Mesenchymal stem cell (in vitro differentiated cells and primary cell): ENCODE measurements around the gene ZBTB5. TPM values are rescaled to one million over a fixed set of nuclear protein-coding genes. Genes with fewer than 3 reads are reported as not detected.
A peak's percentile ranks its signal among the peaks of the same experiment; 100 is the strongest.
"Not testable (repeated sequence)": the region's sequence is repeated elsewhere in the genome, so short reads cannot be mapped to it uniquely, and the experiment has no call there.

Source experiments
- DNase-seq: peaks from one replicate; pipeline ENCODE4 v3.0.0-alpha.2; 2013
- H2AFZ ChIP-seq: one replicate; pipeline ENCODE4 v1.6.1; 2013; ENCODE audit warnings: low read depth, mild to moderate bottlenecking, control low read depth, inconsistent platforms, low read length, moderate library complexity
- H2AK5ac ChIP-seq: 2 replicates; pipeline ENCODE4 v1.6.1; 2013; ENCODE audit warnings: low read length, moderate library complexity, mild to moderate bottlenecking, inconsistent platforms; ENCODE audit not compliant: severe bottlenecking
- H2BK120ac ChIP-seq: one replicate; pipeline ENCODE4 v1.6.1; 2013; ENCODE audit warnings: low read depth, mild to moderate bottlenecking, inconsistent platforms, low read length, moderate library complexity
- H2BK12ac ChIP-seq, 2 experiments: one replicate each; pipeline ENCODE4 v1.6.1; 2013; ENCODE audit warnings: inconsistent platforms in 2 of 2, low read length in 2 of 2, mild to moderate bottlenecking in 2 of 2, moderate library complexity in 2 of 2, control low read depth in 1 of 2
- H2BK15ac ChIP-seq: one replicate; pipeline ENCODE4 v1.6.1; 2013; ENCODE audit warnings: mild to moderate bottlenecking, low read depth, inconsistent platforms; ENCODE audit not compliant: poor library complexity, severe bottlenecking
- H2BK5ac ChIP-seq: 2 replicates; pipeline ENCODE4 v1.6.1; 2013; ENCODE audit warnings: low read depth, mild to moderate bottlenecking, low read length, control low read depth, inconsistent platforms; ENCODE audit not compliant: poor library complexity, severe bottlenecking
- H3K14ac ChIP-seq, 2 experiments: one replicate each; pipeline ENCODE4 v1.6.1; 2013; ENCODE audit warnings: inconsistent platforms in 2 of 2, low read length in 2 of 2, control low read depth in 1 of 2, mild to moderate bottlenecking in 1 of 2, moderate library complexity in 1 of 2
- H3K18ac ChIP-seq, 2 experiments: one replicate each; pipeline ENCODE4 v1.6.1; 2013; ENCODE audit warnings: inconsistent platforms in 2 of 2, low read length in 2 of 2, control low read depth in 1 of 2, low read depth in 1 of 2, mild to moderate bottlenecking in 1 of 2
- H3K23ac ChIP-seq, 2 experiments: one replicate each; pipeline ENCODE4 v1.6.1; 2013; ENCODE audit warnings: inconsistent platforms in 2 of 2, low read length in 2 of 2, mild to moderate bottlenecking in 2 of 2, moderate library complexity in 2 of 2, control low read depth in 1 of 2
- H3K27ac ChIP-seq: 2 replicates; pipeline ENCODE4 v1.5.1; 2013; ENCODE audit warnings: mild to moderate bottlenecking, moderate library complexity, low read length, control low read depth, inconsistent platforms; ENCODE audit not compliant: poor library complexity, severe bottlenecking
- H3K27me3 ChIP-seq, 2 experiments: 2 replicates each; pipeline versions ENCODE4 v1.6.1 to v1.7.0; 2013; ENCODE audit warnings: low read length in 2 of 2, mild to moderate bottlenecking in 2 of 2, moderate library complexity in 2 of 2, control low read depth in 1 of 2, inconsistent platforms in 1 of 2; ENCODE audit not compliant: control insufficient read depth in 1 of 2, insufficient read depth in 1 of 2
- H3K36me3 ChIP-seq, 2 experiments: 2 replicates each; pipeline versions ENCODE4 v1.6.1 to v1.7.0; 2013; ENCODE audit warnings: low read length in 2 of 2, control low read depth in 1 of 2, inconsistent platforms in 1 of 2, low read depth in 1 of 2, mild to moderate bottlenecking in 1 of 2; ENCODE audit not compliant: insufficient read depth in 2 of 2, control insufficient read depth in 1 of 2
- H3K4ac ChIP-seq, 2 experiments: one replicate each; pipeline ENCODE4 v1.6.1; 2013; ENCODE audit warnings: inconsistent platforms in 2 of 2, low read length in 2 of 2, mild to moderate bottlenecking in 2 of 2, moderate library complexity in 2 of 2, control low read depth in 1 of 2, low read depth in 1 of 2
- H3K4me1 ChIP-seq: 2 replicates; pipeline ENCODE4 v1.6.1; 2013; ENCODE audit warnings: low read depth, low read length, control low read depth; ENCODE audit not compliant: control insufficient read depth, insufficient read depth
- H3K4me2 ChIP-seq: 2 replicates; pipeline ENCODE4 v1.6.1; 2013; ENCODE audit warnings: low read length, mild to moderate bottlenecking, inconsistent platforms; ENCODE audit not compliant: poor library complexity, severe bottlenecking
- H3K4me3 ChIP-seq, 2 experiments: 2 replicates each; pipeline versions ENCODE4 v1.5.1 to v1.7.0; 2013; ENCODE audit warnings: low read length in 2 of 2, mild to moderate bottlenecking in 2 of 2, control low read depth in 1 of 2, low read depth in 1 of 2; ENCODE audit not compliant: insufficient read depth in 1 of 2
- H3K79me1 ChIP-seq: replicated peaks from 2 replicates; pipeline ENCODE4 v1.6.1; 2013; ENCODE audit warnings: mild to moderate bottlenecking, control low read depth, low read length, inconsistent platforms; ENCODE audit not compliant: poor library complexity, severe bottlenecking
- H3K9ac ChIP-seq: 2 replicates; pipeline ENCODE4 v1.7.0; 2013; ENCODE audit warnings: mild to moderate bottlenecking, low read length, moderate library complexity
- H3K9me3 ChIP-seq: 2 replicates; pipeline ENCODE4 v1.7.0; 2013; ENCODE audit warnings: mild to moderate bottlenecking, low read length; ENCODE audit not compliant: control insufficient read depth
- H4K8ac ChIP-seq: one replicate; pipeline ENCODE4 v1.6.1; 2013; ENCODE audit warnings: inconsistent platforms, mild to moderate bottlenecking, low read length, moderate library complexity
- H4K91ac ChIP-seq: one replicate; pipeline ENCODE4 v1.6.1; 2013; ENCODE audit warnings: mild to moderate bottlenecking, low read length, inconsistent platforms
- WGBS: methylation state at CpG from one replicate; pipeline ENCODE4 v1.1.7; 2013; ENCODE audit warnings: mixed read lengths; 5-methylcytosine and 5-hydroxymethylcytosine counted together
- polyA plus RNA-seq, 2 experiments: library from polyadenylated mRNA; stranded (reverse); fragments of 200-250 nt; gene quantifications; one replicate each; pipeline ENCODE4 v1.2.3, GENCODE V29; 2013

Gene ZBTB5
- polyA plus RNA-seq (2013, experiment 1 of 2) = 6.0 TPM
- 5.9 TPM for polyA plus RNA-seq (2013, experiment 2 of 2)

- Histone ChIP-seq H3K9ac (peak within 1 kb of the TSS; percentile 99), H3K36me3 (no peaks in the 10 kb centered on the region), H3K4me2 (peak within 1 kb of the TSS; percentile 95), H2BK120ac (peak within 1 kb of the TSS; percentile 69), H3K9me3 (no peaks in the 10 kb centered on the region), H3K27ac (peak within 1 kb of the TSS; percentile 98), H2BK15ac (peak within 1 kb of the TSS; percentile 90), H4K91ac (peak within 1 kb of the TSS; percentile 53), H2BK12ac (peak within 1 kb of the TSS in 1 of 2 experiments; percentile 89), H3K27me3 (no peaks in the 10 kb centered on the region), H2BK5ac (peak within 1 kb of the TSS; percentile 94), H4K8ac (peak within 1 kb of the TSS; percentile 83), H3K23ac (peak within 1 kb of the TSS in 1 of 2 experiments; percentile 98), H3K18ac (peak within 1 kb of the TSS; percentile 87 to 99), H3K14ac (peak within 1 kb of the TSS in 1 of 2 experiments; percentile 100), H2AK5ac (peak within 1 kb of the TSS; percentile 53), H3K4ac (peak within 1 kb of the TSS; percentile 63 to 96), H2AFZ (peak within 1 kb of the TSS; percentile 96), H3K79me1 (peaks cover 1% of the 10 kb centered on the region), H3K4me1 (peaks cover 7% of the 10 kb centered on the region), H3K4me3 (peak within 1 kb of the TSS; percentile 79 to 98)
- DNase-seq = peak; percentile 100
- WGBS = 0% methylated on average over 44 of the region's 52 CpGs
Measured at GRCh38 chr9:37465249-37466036, at the start of gene ZBTB5. Gene ZBTB5 (minus strand): TSS chr9:37465450. CDS start chr9:37442551, 22,899 bp downstream.

GRCh38 chr9:37514999-37515398 lies 49.7 kb upstream of the ZBTB5 start:
- 96% methylated on average over 7 of the region's 7 CpGs for WGBS
- H3K23ac ChIP-seq = no peak overlapping the region
- H3K36me3 ChIP-seq = peaks cover 45 to 82% of the 10 kb centered on the region in 2 experiments
- H3K18ac ChIP-seq = no peak overlapping the region
- H3K9ac ChIP-seq = no peak overlapping the region
- H3K27ac ChIP-seq = no peak overlapping the region
- no peak overlapping the region for H3K4me2 ChIP-seq
- no peak overlapping the region for H2BK12ac ChIP-seq
- no peak overlapping the region for H3K14ac ChIP-seq
- no peaks in the 10 kb centered on the region for H3K79me1 ChIP-seq
- no peak overlapping the region for H2AK5ac ChIP-seq
- H2BK5ac ChIP-seq = no peak overlapping the region
- H2BK15ac ChIP-seq = no peak overlapping the region
- H4K91ac ChIP-seq = no peak overlapping the region
- H3K9me3 ChIP-seq = no peaks in the 10 kb centered on the region
- no peak overlapping the region for H2BK120ac ChIP-seq
- H3K4me3 ChIP-seq = no peak overlapping the region
- DNase-seq = no peak
- no peaks in the 10 kb centered on the region for H3K4me1 ChIP-seq
- no peak overlapping the region for H2AFZ ChIP-seq
- H4K8ac ChIP-seq = no peak overlapping the region
- no peak overlapping the region for H3K4ac ChIP-seq
- H3K27me3 ChIP-seq = no peaks in the 10 kb centered on the region

DNA sequence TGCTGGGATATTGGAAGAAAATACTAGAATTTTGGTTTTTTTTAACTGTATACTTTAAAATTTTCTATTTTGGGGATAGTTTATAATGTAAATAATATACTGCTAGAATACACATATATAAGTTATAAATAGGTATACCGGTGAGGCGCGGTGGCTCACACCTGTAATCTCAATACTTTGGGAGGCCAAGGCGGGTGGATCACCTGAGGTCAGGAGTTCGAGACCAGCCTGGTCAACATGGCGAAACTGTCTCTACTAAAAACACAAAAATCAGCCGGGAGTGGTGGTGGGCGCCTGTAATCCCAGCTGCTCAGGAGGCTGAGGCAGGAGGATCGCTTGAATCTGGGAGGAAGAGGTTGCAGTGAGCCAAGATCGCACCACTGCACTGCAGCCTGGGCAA lies 49.2 kb upstream of the ZBTB5 start:
- not testable (repeated sequence) for H3K79me1 ChIP-seq, H3K4me3 ChIP-seq, H3K14ac ChIP-seq, H3K9ac ChIP-seq, H3K4me1 ChIP-seq, H3K9me3 ChIP-seq, H3K27me3 ChIP-seq, H2BK120ac ChIP-seq, H4K8ac ChIP-seq, H3K27ac ChIP-seq, H3K18ac ChIP-seq, H3K4me2 ChIP-seq, H2BK15ac ChIP-seq, H3K4ac ChIP-seq, H2BK12ac ChIP-seq, H4K91ac ChIP-seq, H2AK5ac ChIP-seq, H2BK5ac ChIP-seq, H2AFZ ChIP-seq, DNase-seq, H3K23ac ChIP-seq
- peaks cover 46 to 78% of the 10 kb centered on the region in 2 experiments for H3K36me3 ChIP-seq
- WGBS = 97% methylated on average over 6 of the region's 10 CpGs

DNA sequence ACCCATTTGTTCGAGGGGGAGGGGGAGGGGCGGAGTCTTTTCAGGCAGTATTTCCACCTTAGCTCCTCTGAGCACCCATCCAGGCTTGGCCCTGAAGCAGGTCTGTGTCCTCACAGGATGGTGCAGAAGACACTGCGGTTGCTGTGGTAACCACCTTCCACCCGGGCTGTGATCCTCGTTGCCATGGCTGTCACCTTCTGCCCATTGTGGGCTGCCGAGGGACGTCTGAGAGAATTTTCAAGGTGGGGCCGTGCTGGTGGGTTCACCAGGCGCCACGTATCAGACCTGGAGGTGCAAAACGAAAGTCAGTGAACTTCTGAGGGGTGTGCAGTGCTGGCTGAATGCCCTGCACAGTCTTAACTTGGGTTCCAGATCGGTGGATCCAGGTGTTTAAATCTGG lies 47.2 kb upstream of the ZBTB5 start:
- Histone ChIP-seq H3K14ac (no peak overlapping the region), H3K9ac (no peak overlapping the region), H3K79me1 (no peaks in the 10 kb centered on the region), H2AFZ (no peak overlapping the region), H3K4me3 (no peak overlapping the region), H2AK5ac (no peak overlapping the region), H2BK15ac (no peak overlapping the region), H3K4me2 (no peak overlapping the region), H2BK5ac (no peak overlapping the region), H3K23ac (no peak overlapping the region), H3K4ac (no peak overlapping the region), H3K27ac (no peak overlapping the region), H3K4me1 (no peaks in the 10 kb centered on the region), H4K8ac (no peak overlapping the region), H2BK120ac (no peak overlapping the region), H2BK12ac (no peak overlapping the region), H3K18ac (no peak overlapping the region), H3K9me3 (no peaks in the 10 kb centered on the region), H3K27me3 (no peaks in the 10 kb centered on the region), H3K36me3 (peaks cover 45 to 79% of the 10 kb centered on the region in 2 experiments), H4K91ac (no peak overlapping the region)
- no peak for DNase-seq
- 88% methylated on average over 11 of the region's 12 CpGs for WGBS
